Measurements from ENCODE around the gene TYSND1.
"Not testable (repeated sequence)": the region's sequence is repeated elsewhere in the genome, so short reads cannot be mapped to it uniquely, and the experiment has no call there.

TYSND1 gene

GRCh38 chr10:70166394-70166793 is 19.9 kb upstream of the TYSND1 start:
- DNase-seq (ENCODE audit: low read depth in 3 of 3, low spot score in 1 of 3): no peak

GRCh38 chr10:70164163-70164562 is 17.7 kb upstream of the TYSND1 start:
- DNase-seq (ENCODE audit: low read depth in 3 of 3, low spot score in 1 of 3): no peak

GRCh38 chr10:70163448-70163847 is 16.9 kb upstream of the TYSND1 start:
- no peak for DNase-seq (ENCODE audit: low read depth in 3 of 3, low spot score in 1 of 3)

GRCh38 chr10:70162892-70163201 is 16.3 kb upstream of the TYSND1 start:
- DNase-seq (ENCODE audit: low read depth in 3 of 3, low spot score in 1 of 3): peak in 1 of 3 donors; percentile 25

GRCh38 chr10:70162151-70162891 is 15.8 kb upstream of the TYSND1 start:
- DNase-seq (ENCODE audit: low read depth in 3 of 3, low spot score in 1 of 3): no peak

- DNase-seq (ENCODE audit: low read depth in 3 of 3, low spot score in 1 of 3): no peak
Measured at GRCh38 chr10:70160798-70161197, 14.3 kb upstream of the TYSND1 start.

- not testable (repeated sequence) for DNase-seq (ENCODE audit: low read depth in 3 of 3, low spot score in 1 of 3)
Measured at GRCh38 chr10:70159366-70159765, 12.9 kb upstream of the TYSND1 start.

GRCh38 chr10:70158113-70158512 is 11.6 kb upstream of the TYSND1 start:
- no peak for DNase-seq (ENCODE audit: low read depth in 3 of 3, low spot score in 1 of 3)

- no peak for DNase-seq (ENCODE audit: low read depth in 3 of 3, low spot score in 1 of 3)
Measured at GRCh38 chr10:70155255-70155838, 8.8 kb upstream of the TYSND1 start.

- DNase-seq (ENCODE audit: low read depth in 3 of 3, low spot score in 1 of 3): no peak
Measured at GRCh38 chr10:70148516-70148915, 2.0 kb upstream of the TYSND1 start.

GRCh38 chr10:70147259-70147625 is 742 bp upstream of the TYSND1 start:
- DNase-seq (ENCODE audit: low read depth in 3 of 3, low spot score in 1 of 3): no peak

- peak in 2 of 3 donors; percentile 36 to 59 for DNase-seq (ENCODE audit: low read depth in 3 of 3, low spot score in 1 of 3)
Measured at GRCh38 chr10:70145666-70146488, 623 bp downstream of the TYSND1 start.

- no peak for DNase-seq (ENCODE audit: low read depth in 3 of 3, low spot score in 1 of 3)
Measured at GRCh38 chr10:70145166-70145665, 1.3 kb downstream of the TYSND1 start.

GRCh38 chr10:70144372-70145110 is 2.0 kb downstream of the TYSND1 start:
- no peak for DNase-seq (ENCODE audit: low read depth in 3 of 3, low spot score in 1 of 3)

- DNase-seq (ENCODE audit: low read depth in 3 of 3, low spot score in 1 of 3): no peak
Measured at GRCh38 chr10:70142555-70142954, 3.9 kb downstream of the TYSND1 start.

GRCh38 chr10:70140297-70140696 is 6.2 kb downstream of the TYSND1 start:
- no peak for DNase-seq (ENCODE audit: low read depth in 3 of 3, low spot score in 1 of 3)

GRCh38 chr10:70139997-70140250 is 6.6 kb downstream of the TYSND1 start:
- no peak for DNase-seq (ENCODE audit: low read depth in 3 of 3, low spot score in 1 of 3)

GRCh38 chr10:70139151-70139996 is 7.1 kb downstream of the TYSND1 start:
- no peak for DNase-seq (ENCODE audit: low read depth in 3 of 3, low spot score in 1 of 3)

GRCh38 chr10:70137927-70138883 is 8.3 kb downstream of the TYSND1 start:
- DNase-seq (ENCODE audit: low read depth in 3 of 3, low spot score in 1 of 3): no peak

GRCh38 chr10:70137135-70137534 is 9.4 kb downstream of the TYSND1 start:
- no peak for DNase-seq (ENCODE audit: low read depth in 3 of 3, low spot score in 1 of 3)
